NCI-H1436 (cell line): Measurements from ENCODE around the gene MEGF11.
A peak's percentile ranks its signal among the peaks of the same experiment; 100 is the strongest.

Experiments
- DNase-seq: peaks from one replicate; lab custom pipeline; 2025; lab: John Stamatoyannopoulos, UW

Gene MEGF11

GRCh38 chr15:65938604-65939003, 314.9 kb downstream of the MEGF11 start:
- peak; percentile 39 for DNase-seq

DNA sequence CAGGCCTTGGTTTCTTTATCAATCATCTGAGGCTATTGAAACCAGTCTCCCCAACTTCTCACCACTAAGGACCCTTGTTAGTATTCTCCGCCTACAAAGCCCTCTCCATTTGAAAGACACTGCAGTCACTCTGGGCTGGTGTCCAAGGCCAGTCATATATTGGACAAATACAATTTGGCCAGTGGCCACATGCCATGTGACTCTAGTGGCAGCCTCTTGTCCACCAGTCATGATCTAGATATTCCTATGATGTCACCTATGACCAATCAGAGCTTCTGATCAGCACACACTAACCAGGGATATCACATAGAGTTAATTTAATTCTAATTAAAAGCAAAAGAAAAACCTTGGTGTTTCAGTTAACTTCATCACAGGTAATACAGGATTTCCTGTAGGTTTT, 316.1 kb downstream of the MEGF11 start:
- DNase-seq = no peak

DNA sequence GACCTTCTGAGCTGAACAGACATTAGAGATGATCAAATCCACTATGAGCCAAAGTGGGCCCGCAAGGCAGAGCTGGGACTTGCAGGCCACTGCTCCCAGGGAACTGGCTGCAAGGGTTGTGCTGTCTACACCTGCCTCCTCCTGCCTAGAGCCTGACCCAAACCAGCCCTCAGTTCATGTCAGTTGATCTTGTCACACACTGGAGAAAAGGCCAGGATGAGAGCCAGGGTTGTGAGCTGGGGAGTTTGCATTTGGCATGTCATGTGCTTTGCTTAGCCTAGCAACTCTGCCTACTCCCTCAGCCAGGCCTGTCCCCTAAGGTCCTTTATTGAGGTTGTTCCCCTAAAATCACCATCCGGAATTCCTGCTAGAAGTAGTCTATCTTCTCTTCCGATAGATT, 316.5 kb downstream of the MEGF11 start:
- no peak for DNase-seq

GRCh38 chr15:65936282-65936681, 317.3 kb downstream of the MEGF11 start:
- DNase-seq = no peak

GRCh38 chr15:65935391-65935790, 318.2 kb downstream of the MEGF11 start:
- DNase-seq = no peak

DNA sequence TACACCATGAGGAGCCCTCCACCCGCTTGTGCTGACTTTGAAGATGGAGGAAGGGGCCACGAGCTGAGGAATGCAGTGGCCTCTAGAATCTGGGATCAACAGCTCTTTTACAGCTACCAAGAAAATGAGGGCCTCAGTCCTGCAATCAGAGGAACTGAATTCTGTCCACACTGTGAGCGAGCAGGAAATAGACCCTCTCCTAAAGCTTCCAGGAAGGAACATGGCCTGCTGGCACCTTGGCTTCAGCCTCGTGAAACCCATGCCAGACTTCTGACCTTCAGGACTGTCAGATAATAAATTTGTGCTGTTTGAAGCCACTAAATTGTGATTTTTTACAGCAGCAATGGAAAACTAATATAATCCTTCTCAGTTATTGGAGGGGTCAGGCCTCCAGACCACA, 322.3 kb downstream of the MEGF11 start:
- DNase-seq = no peak

DNA sequence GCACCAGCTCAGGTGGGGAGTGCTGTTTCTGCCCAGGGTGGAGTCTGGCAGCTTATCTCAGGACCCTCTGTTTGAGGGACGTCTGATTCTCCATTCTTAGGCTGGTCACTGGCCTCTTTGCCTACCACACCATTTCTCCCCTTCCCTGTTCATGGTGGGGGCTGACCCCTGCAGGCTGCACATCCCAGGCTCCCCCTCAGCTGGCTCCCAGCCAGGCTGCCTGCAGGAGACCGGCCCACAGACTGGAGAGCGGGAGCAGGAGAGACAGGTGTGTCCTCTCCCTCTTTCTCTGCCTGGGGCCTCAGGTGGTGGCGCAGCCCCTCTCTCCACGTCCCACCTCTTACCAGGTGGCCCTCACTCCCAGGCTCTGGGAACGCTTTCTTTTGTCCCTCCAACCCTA, 323.4 kb downstream of the MEGF11 start:
- DNase-seq = no peak

- no peak for DNase-seq
Observed at GRCh38 chr15:65929573-65929972, 324.0 kb downstream of the MEGF11 start.

DNA sequence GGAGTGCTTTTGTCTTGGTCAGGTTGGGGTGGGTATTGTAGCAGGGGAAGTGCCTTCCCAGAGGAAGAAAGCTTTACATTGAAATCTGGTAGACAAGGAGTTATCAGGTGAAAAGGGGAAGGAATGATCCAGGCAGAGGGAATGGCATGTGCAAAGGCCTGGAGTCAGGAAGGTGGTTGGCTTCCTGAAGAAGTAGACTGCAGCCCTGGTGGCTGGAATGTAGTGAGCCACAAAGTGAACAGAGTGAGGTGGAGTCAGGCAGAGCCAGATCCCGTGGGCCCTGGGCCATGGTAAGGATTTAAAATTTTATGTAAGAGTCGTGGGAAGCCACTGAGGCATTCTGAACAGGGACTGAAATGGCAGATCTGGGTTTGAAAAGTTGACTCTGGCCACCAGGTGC, 326.0 kb downstream of the MEGF11 start:
- no peak for DNase-seq

DNA sequence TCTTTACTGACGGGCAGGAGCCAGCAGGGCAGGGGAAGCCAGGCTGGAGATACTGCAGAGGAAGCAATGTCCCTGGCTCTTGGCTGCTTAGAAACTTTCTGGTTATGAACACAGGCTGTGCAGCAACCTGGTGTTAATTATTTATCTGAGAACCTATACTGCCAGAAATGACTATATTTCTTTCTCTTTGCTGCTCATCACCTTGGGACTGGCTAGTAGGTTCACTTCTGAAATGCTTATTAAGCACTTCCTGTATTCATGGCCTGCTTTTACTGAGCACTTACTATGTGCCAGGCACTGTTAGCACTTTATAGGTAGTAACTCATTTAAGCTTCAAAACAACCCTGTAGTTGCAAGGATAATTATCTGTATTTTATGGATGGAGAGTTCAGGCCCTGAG, 326.7 kb downstream of the MEGF11 start:
- no peak for DNase-seq

DNA sequence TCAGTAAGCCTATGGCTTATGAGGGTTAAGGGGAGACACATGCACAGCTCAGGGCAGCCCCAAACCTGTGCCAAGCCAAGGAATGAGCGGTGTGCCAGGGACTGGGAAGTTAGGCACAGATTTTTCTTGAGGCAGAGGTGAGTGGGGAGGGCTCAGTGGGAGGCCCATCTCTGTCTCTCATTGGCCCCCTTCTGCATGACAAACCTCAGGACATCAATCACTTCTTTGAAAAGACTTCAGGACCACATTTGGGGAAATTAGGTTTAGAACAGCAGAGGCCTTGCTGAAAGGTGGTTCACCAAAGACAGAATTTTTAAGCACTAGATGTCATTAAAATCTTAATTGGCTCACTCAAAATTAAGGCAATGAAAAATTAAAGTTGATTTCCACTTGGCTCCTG, 327.1 kb downstream of the MEGF11 start:
- DNase-seq = no peak

GRCh38 chr15:65925338-65925737, 328.2 kb downstream of the MEGF11 start:
- DNase-seq = no peak

GRCh38 chr15:65924004-65924403, 329.5 kb downstream of the MEGF11 start:
- no peak for DNase-seq

DNA sequence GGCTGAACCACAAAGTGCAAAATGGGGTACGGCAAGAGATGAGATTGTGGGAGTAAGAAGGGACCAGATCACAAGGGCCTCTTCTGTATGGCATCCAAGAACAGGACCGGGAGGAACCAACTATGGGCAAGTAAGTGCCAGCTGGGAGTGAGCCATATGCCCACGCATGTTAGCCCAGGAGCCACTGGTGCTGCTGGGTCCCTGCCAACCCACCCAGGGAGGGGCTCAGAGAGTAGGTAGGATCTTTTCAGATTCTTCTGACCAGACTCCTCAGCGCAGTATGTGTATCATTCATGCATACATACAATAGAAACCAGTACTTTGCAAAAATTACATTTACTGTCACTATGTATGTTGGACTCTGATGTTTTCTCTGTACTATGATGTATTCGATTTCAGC, 330.3 kb downstream of the MEGF11 start:
- DNase-seq = no peak

- DNase-seq = no peak
Observed at GRCh38 chr15:65922621-65923020, 330.9 kb downstream of the MEGF11 start.

DNA sequence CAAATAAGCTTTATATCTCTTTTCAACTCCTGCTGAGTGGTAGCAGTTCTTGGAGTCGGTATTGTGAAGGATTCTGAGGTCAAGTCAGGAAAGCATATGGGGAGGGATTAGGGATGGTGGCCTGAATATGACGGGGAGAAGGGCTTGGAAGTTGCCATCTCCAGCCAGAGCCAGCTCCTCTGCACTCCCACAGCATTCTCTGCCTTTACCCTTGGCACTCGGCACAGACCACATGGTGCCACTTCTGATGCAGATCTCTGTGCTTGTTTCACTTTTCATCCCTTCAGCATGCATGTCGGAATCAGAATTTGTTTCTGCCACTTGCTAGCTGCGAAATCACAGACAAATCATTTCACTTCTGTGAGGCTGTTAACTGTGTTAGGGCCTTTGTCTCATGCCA, 331.8 kb downstream of the MEGF11 start:
- DNase-seq = no peak

- DNase-seq = no peak
Observed at GRCh38 chr15:65920825-65921309, 332.7 kb downstream of the MEGF11 start.

GRCh38 chr15:65920121-65920520, 333.4 kb downstream of the MEGF11 start:
- DNase-seq = no peak

GRCh38 chr15:65919353-65919752, 334.2 kb downstream of the MEGF11 start:
- DNase-seq = no peak

DNA sequence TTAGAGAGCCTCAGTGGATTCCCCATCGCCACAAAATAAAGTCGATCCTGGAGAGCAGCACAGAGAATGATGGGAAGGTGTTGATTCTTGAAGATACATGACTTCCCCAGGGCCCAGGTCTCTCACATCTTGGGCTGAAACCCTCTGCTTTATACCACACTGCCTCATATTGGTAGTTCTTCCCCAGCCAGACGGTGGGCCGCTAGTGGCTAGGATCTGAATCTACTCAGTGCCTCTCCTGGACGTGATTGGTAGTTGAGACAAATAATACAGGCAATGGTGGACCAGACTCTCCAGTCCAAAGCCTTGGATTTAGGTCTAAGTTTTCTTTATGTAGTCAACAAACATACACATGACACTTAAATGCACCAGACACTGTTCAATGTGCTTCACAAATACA, 334.6 kb downstream of the MEGF11 start:
- DNase-seq = no peak

GRCh38 chr15:65918357-65918920, 335.1 kb downstream of the MEGF11 start:
- no peak for DNase-seq

GRCh38 chr15:65917936-65918335, 335.6 kb downstream of the MEGF11 start:
- DNase-seq = no peak

DNA sequence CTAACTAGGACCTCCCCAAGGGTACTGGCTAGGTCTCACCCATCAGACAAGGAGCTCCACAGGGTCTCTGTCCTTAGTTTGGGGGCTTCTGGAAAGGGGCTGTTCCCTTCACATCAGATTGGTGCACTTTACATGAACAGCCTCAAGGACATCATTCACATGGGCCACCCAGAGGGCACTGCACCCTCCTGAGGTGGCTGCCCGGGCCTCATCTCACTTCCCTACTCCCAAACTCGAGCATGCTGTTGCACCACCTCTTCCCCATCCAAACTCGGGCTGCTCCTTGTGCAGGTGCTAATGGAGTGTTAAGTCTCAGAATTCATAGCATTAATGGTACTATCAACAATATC, 336.2 kb downstream of the MEGF11 start:
- DNase-seq = no peak

DNA sequence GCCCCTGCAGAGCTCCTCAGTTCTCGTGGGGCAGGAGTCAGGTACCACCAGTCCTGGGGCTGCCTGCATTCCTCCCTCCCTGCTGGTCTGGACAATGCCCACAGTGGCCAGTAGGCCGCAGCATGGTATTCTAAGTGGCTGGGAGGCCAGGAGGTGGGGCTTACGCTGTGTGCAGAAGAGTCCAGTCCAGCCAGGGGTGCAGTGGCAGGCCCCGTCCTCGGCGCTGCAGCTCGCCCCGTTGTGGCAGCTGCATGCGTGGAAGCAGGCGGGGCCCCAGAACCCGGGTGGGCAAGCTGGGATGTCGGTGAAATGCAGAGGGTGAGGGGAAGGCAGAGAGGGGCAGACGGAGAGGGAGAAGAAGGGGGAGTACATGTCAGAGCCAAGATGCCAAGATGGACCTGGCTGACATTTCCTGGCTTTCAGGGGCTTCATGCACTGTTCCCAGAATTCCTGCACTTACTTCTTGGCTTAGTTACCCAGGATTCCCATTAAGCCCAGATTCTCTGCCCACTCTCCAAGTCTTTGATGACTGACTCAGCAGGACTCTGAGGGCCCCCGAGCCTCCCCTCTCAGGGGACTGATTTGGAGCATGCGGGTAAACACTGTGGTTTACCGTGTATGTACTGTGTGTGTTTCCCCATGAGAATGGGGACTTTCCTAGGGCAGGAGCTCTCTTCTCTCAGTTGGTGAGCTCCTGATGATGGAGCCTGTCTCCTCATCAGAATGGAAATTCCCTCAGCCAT, 336.7 kb downstream of the MEGF11 start:
- no peak for DNase-seq
